H1 (cell line): ENCODE data around the gene FANK1. TPM values are rescaled to one million over a fixed set of nuclear protein-coding genes. Genes with fewer than 3 reads are reported as not detected.

Experiments used
- CTCF ChIA-PET: fragments of 300-600 bp; sonication (Branson Sonifier 250); formaldehyde crosslinking; loops from one replicate; lab custom pipeline; 2021; ENCODE audit not compliant: partially characterized antibody; lab: Charles Lee
- POLR2A ChIA-PET: fragments of 300-600 bp; sonication (Branson Sonifier 250); formaldehyde crosslinking; loops from one replicate; lab custom pipeline; 2021; ENCODE audit warnings: inconsistent platforms; ENCODE audit not compliant: partially characterized antibody; lab: Charles Lee
- DNase-seq, 2 experiments: peaks; one replicate each; pipeline versions ENCODE4 v3.0.0 to v3.0.0-alpha.2; 2010 to 2022; ENCODE audit warnings: low spot score in 2 of 2, low read depth in 1 of 2, mixed read lengths in 1 of 2
- FAIRE-seq: peaks from 2 replicates; lab custom pipeline; 2011; peaks lifted over from hg19 to GRCh38; lab: Jason Lieb, UNC
- H2AFZ ChIP-seq: 2 replicates; pipeline ENCODE4 v1.8.1; 2012; ENCODE audit warnings: low read length, inconsistent platforms
- H2AK5ac ChIP-seq: 2 replicates; pipeline ENCODE4 v1.6.1; 2013; ENCODE audit warnings: low read depth, low read length
- H2BK120ac ChIP-seq: replicated peaks from 2 replicates; pipeline ENCODE3; 2013; ENCODE audit warnings: low read depth, low read length, inconsistent platforms
- H2BK12ac ChIP-seq: 2 replicates; pipeline ENCODE4 v1.6.1; 2013; ENCODE audit warnings: low read depth, low read length
- H2BK15ac ChIP-seq: 2 replicates; pipeline ENCODE4 v1.6.1; 2013; ENCODE audit warnings: low read length
- H2BK20ac ChIP-seq: 2 replicates; pipeline ENCODE4 v1.6.1; 2013; ENCODE audit warnings: low read length
- H2BK5ac ChIP-seq: 2 replicates; pipeline ENCODE4 v1.6.1; 2013; ENCODE audit warnings: low read depth, low read length
- H3K14ac ChIP-seq: 2 replicates; pipeline ENCODE4 v1.6.1; 2013; ENCODE audit warnings: inconsistent platforms; ENCODE audit not compliant: insufficient read length
- H3K18ac ChIP-seq: 2 replicates; pipeline ENCODE4 v1.6.1; 2013; ENCODE audit warnings: low read length; ENCODE audit errors: extremely low read depth
- H3K23ac ChIP-seq: 2 replicates; pipeline ENCODE4 v1.6.1; 2013; ENCODE audit warnings: inconsistent platforms; ENCODE audit not compliant: insufficient read length
- H3K23me2 ChIP-seq: 2 replicates; pipeline ENCODE4 v1.6.1; 2013; ENCODE audit warnings: low read depth, low read length
- H3K27ac ChIP-seq: 2 replicates; pipeline ENCODE4 v1.6.1; 2011; ENCODE audit warnings: low read depth, low read length, inconsistent platforms
- H3K27me3 ChIP-seq, 4 experiments: replicated peaks in 1 of 4; 1 replicate in 1 of 4; 2 replicates in 3 of 4; pipeline versions ENCODE4 v1.6.1 to v1.8.1; 2011 to 2013; ENCODE audit warnings: low read length in 3 of 4, mild to moderate bottlenecking in 3 of 4, inconsistent platforms in 2 of 4, mixed read lengths in 2 of 4, moderate library complexity in 1 of 4; ENCODE audit not compliant: control insufficient read depth in 3 of 4, insufficient read depth in 3 of 4; ENCODE audit errors: extremely low read depth in 1 of 4
- H3K36me3 ChIP-seq, 4 experiments: 2 replicates each; pipeline versions ENCODE4 v1.6.1 to v1.8.1; 2011 to 2013; ENCODE audit warnings: mild to moderate bottlenecking in 4 of 4, low read length in 3 of 4, moderate library complexity in 2 of 4, control low read depth in 1 of 4, inconsistent platforms in 1 of 4; ENCODE audit not compliant: insufficient read depth in 4 of 4, control insufficient read depth in 2 of 4
- H3K4ac ChIP-seq: replicated peaks from 2 replicates; pipeline ENCODE3; 2013; ENCODE audit warnings: low read length, low read depth, mixed read lengths, inconsistent platforms; ENCODE audit not compliant: insufficient read length
- H3K4me1 ChIP-seq, 4 experiments: replicated peaks in 1 of 4; 1 replicate in 1 of 4; 2 replicates in 3 of 4; pipeline versions ENCODE4 v1.6.1 to v1.8.1; 2011 to 2013; ENCODE audit warnings: low read length in 3 of 4, inconsistent platforms in 2 of 4, mixed read lengths in 1 of 4; ENCODE audit not compliant: insufficient read depth in 4 of 4, control insufficient read depth in 3 of 4
- H3K4me2 ChIP-seq, 2 experiments: 2 replicates each; pipeline versions ENCODE4 v1.6.1 to v1.8.1; 2011 to 2013; ENCODE audit warnings: low read depth in 2 of 2, low read length in 2 of 2, control low read depth in 1 of 2, inconsistent platforms in 1 of 2, mild to moderate bottlenecking in 1 of 2; ENCODE audit not compliant: insufficient read depth in 1 of 2
- H3K4me3 ChIP-seq, 4 experiments: fragments of 200-600, 300-600 bp in 1 of 4; sonication (generic), shearing (Covaris generic), sonication (Bioruptor Twin) in 1 of 4; 2 replicates each; pipeline versions ENCODE4 v1.5.1 to v1.8.1; 2011 to 2016; ENCODE audit warnings: low read length in 4 of 4, low read depth in 3 of 4, control low read depth in 2 of 4, inconsistent platforms in 2 of 4, mild to moderate bottlenecking in 2 of 4, mixed read lengths in 1 of 4, moderate library complexity in 1 of 4; ENCODE audit not compliant: insufficient read depth in 2 of 4; ENCODE audit errors: extremely low read depth in 1 of 4
- H3K56ac ChIP-seq: replicated peaks from 2 replicates; pipeline ENCODE3; 2013; ENCODE audit warnings: low read depth, mild to moderate bottlenecking, mixed read lengths, low read length, inconsistent platforms; ENCODE audit not compliant: insufficient read length
- H3K79me1 ChIP-seq: 2 replicates; pipeline ENCODE4 v1.6.1; 2013; ENCODE audit warnings: low read depth, low read length, control low read depth
- H3K79me2 ChIP-seq, 2 experiments: 2 replicates each; pipeline versions ENCODE4 v1.6.1 to v1.8.1; 2012 to 2013; ENCODE audit warnings: low read length in 2 of 2, mild to moderate bottlenecking in 2 of 2, inconsistent platforms in 1 of 2; ENCODE audit not compliant: insufficient read depth in 2 of 2, control insufficient read depth in 1 of 2
- H3K9ac ChIP-seq, 4 experiments: replicated peaks in 1 of 4; 1 replicate in 1 of 4; 2 replicates in 3 of 4; pipeline versions ENCODE4 v1.6.1 to v1.8.1; 2011 to 2013; ENCODE audit warnings: low read depth in 3 of 4, low read length in 3 of 4, control low read depth in 2 of 4, mild to moderate bottlenecking in 2 of 4, moderate library complexity in 2 of 4, inconsistent platforms in 1 of 4; ENCODE audit errors: extremely low read depth in 1 of 4
- H3K9me3 ChIP-seq, 2 experiments: 2 replicates each; pipeline versions ENCODE4 v1.6.1 to v1.8.1; 2012 to 2013; ENCODE audit warnings: mild to moderate bottlenecking in 2 of 2, moderate library complexity in 2 of 2, control low read depth in 1 of 2, inconsistent platforms in 1 of 2, low read depth in 1 of 2, low read length in 1 of 2, mixed read lengths in 1 of 2; ENCODE audit not compliant: insufficient read depth in 2 of 2
- H4K20me1 ChIP-seq, 2 experiments: replicated peaks in 1 of 2; 2 replicates each; pipeline versions ENCODE3 to v1.8.1; 2011 to 2013; ENCODE audit warnings: inconsistent platforms in 2 of 2, low read length in 2 of 2, mild to moderate bottlenecking in 1 of 2; ENCODE audit not compliant: insufficient read depth in 2 of 2, control insufficient read depth in 1 of 2
- H4K5ac ChIP-seq: 2 replicates; pipeline ENCODE4 v1.6.1; 2013; ENCODE audit warnings: low read length, low read depth, mixed read lengths, inconsistent platforms; ENCODE audit not compliant: insufficient read length
- H4K8ac ChIP-seq: 2 replicates; pipeline ENCODE4 v1.8.0; 2013; ENCODE audit warnings: mild to moderate bottlenecking, moderate library complexity, low read length, inconsistent platforms; ENCODE audit not compliant: insufficient read depth; ENCODE audit errors: extremely low read depth
- H4K91ac ChIP-seq: replicated peaks from 2 replicates; pipeline ENCODE3; 2013; ENCODE audit warnings: low read length, mixed read lengths, inconsistent platforms; ENCODE audit not compliant: insufficient read length
- BRCA1 ChIP-seq: IDR thresholded peaks from 2 replicates; pipeline ENCODE4 v1.6.1; 2012; ENCODE audit warnings: low read depth, low read length, improper control_type of control experiment
- GABPA ChIP-seq: IDR thresholded peaks from 2 replicates; pipeline ENCODE4 v1.6.1; 2011; ENCODE audit warnings: mild to moderate bottlenecking, low read length, moderate library complexity, borderline replicate concordance; ENCODE audit not compliant: insufficient read depth
- GTF2F1 ChIP-seq: IDR thresholded peaks from 2 replicates; pipeline ENCODE4 v1.6.1; 2012; ENCODE audit warnings: low read depth, low read length, improper control_type of control experiment, borderline replicate concordance
- JUN ChIP-seq: IDR thresholded peaks from 2 replicates; pipeline ENCODE4 v1.6.1; 2011; ENCODE audit warnings: low read depth, mild to moderate bottlenecking, improper control_type of control experiment, low read length
- POLR2AphosphoS5 ChIP-seq: IDR thresholded peaks from 2 replicates; pipeline ENCODE4 v1.6.1; 2011; ENCODE audit warnings: low read depth, low read length
- TBP ChIP-seq: IDR thresholded peaks from 2 replicates; pipeline ENCODE4 v1.6.1; 2011; ENCODE audit warnings: low read depth, low read length, improper control_type of control experiment
- YY1 ChIP-seq: IDR thresholded peaks from 2 replicates; pipeline ENCODE4 v1.6.1; 2011; ENCODE audit warnings: low read depth, mild to moderate bottlenecking, low read length
- WGBS, 2 experiments: shearing (Covaris generic) in 1 of 2; methylation state at CpG; one replicate each; pipeline versions ENCODE4 v1.1.6 to v1.1.7; 2013 to 2015; ENCODE audit warnings: low lambda C conversion rate in 2 of 2, mixed read lengths in 2 of 2, inconsistent platforms in 1 of 2, low coverage in 1 of 2, missing lambda C conversion rate in 1 of 2; ENCODE audit not compliant: insufficient replicate concordance in 2 of 2, insufficient coverage in 1 of 2, insufficient read length in 1 of 2; ENCODE audit errors: extremely low coverage in 1 of 2, missing lambda C conversion rate in 1 of 2; 5-methylcytosine and 5-hydroxymethylcytosine counted together
- polyA plus RNA-seq, 7 experiments: library from polyadenylated mRNA; depleted of rRNA in 3 of 7; stranded (reverse) in 5 of 7; unstranded in 2 of 7; fragments of >200 nt in 5 of 7; fragments of 200-250 nt in 2 of 7; gene quantifications; 1 replicate in 5 of 7; 2 replicates in 1 of 7; 4 replicates in 1 of 7; pipeline versions ENCODE4 v1.2.1 to v1.2.3, GENCODE V29; 2011 to 2013; ENCODE audit warnings: missing spikeins in 2 of 7, mixed read lengths in 2 of 7
- total RNA-seq: library from RNA; stranded (reverse); fragmentation: NEBNext Ultra II Directional; extraction: Animal tissue kit (Norgen Biotek cat#: 25700); gene quantifications from 2 replicates; pipeline ENCODE4 v1.2.1, GENCODE V29; 2021
- TF ChIP-seq, protein P1 (sequence below): IDR thresholded peaks from 2 replicates; pipeline ENCODE4 v1.6.1; 2011; ENCODE audit warnings: low read length, improper control_type of control experiment

The FANK1 gene
- total and polyA plus RNA-seq, 2 of the 8 experiments (the other 6 are each of a cell fraction or from before 2014, with no cell fraction given), result 1.2 TPM; not detected in 1

DNA sequence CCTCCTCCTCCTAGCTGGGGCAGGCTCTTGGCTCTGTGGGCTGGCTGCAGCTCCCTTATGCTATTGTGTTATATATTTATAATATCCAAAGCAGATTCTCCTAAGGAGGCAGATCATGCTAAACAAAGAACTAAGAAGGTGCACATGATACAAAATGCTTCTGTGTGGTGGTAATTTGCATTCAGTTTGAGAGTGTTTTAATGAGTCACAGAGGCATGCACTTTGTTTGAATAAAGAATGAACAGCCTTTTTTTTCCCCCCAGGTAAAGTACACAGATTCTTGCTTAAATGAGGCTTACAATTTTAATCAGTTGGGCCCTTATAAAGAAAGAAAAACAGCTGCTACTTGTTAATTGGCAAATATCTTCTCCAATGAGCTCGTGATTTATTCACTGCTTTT lies 95.0 kb downstream of the FANK1 start:
- POLR2A ChIA-PET, result no interaction called here
- no peak overlapping the region for H3K56ac ChIP-seq

More for the DNA sequence above, 95.0 kb downstream of the FANK1 start:
- no peak overlapping the region for H3K18ac ChIP-seq
- 70% methylated on average over 1 of the region's 1 CpG; no CpG with 5 or more reads in 1 of the 2 experiments for WGBS, 2 experiments
- no peaks in the 10 kb centered on the region for H4K20me1 ChIP-seq
- no peaks in the 10 kb centered on the region for H3K27me3 ChIP-seq
- H4K91ac ChIP-seq, result no peak overlapping the region
- H3K36me3 ChIP-seq, result no peaks in the 10 kb centered on the region
- H3K23ac ChIP-seq, result no peak overlapping the region
- H3K9me3 ChIP-seq, result no peaks in the 10 kb centered on the region
- no peak overlapping the region for H3K9ac ChIP-seq
- H2BK12ac ChIP-seq, result no peak overlapping the region
- H3K4me1 ChIP-seq, result no peaks in the 10 kb centered on the region
- no peak overlapping the region for H2BK120ac ChIP-seq
- H4K5ac ChIP-seq, result no peak overlapping the region
- H4K8ac ChIP-seq, result no peak overlapping the region
- no peak for DNase-seq
- no peak overlapping the region for H2BK20ac ChIP-seq
- CTCF ChIA-PET, result interaction anchor here (1.0 to 3.5 kb wide), 2 partner anchors 10 to 13 kb away, joined by 3 to 21 read pairs; no protein-coding TSS in a partner anchor
- H3K4ac ChIP-seq, result no peak overlapping the region
- TF ChIP-seq JUN (no peak), GABPA (no peak), TBP (no peak), YY1 (no peak), POLR2AphosphoS5 (no peak), BRCA1 (no peak), GTF2F1 (no peak)
- TF ChIP-seq, protein P1, sequence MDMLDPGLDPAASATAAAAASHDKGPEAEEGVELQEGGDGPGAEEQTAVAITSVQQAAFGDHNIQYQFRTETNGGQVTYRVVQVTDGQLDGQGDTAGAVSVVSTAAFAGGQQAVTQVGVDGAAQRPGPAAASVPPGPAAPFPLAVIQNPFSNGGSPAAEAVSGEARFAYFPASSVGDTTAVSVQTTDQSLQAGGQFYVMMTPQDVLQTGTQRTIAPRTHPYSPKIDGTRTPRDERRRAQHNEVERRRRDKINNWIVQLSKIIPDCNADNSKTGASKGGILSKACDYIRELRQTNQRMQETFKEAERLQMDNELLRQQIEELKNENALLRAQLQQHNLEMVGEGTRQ, result no peak
- H3K79me2 ChIP-seq, result no peaks in the 10 kb centered on the region
- H3K4me3 ChIP-seq, result no peak overlapping the region
- H3K79me1 ChIP-seq, result no peaks in the 10 kb centered on the region
- no peak overlapping the region for H3K4me2 ChIP-seq
- FAIRE-seq, result no peak
- H3K23me2 ChIP-seq, result no peaks in the 10 kb centered on the region
- no peak overlapping the region for H3K27ac ChIP-seq
- H2AFZ ChIP-seq, result no peak overlapping the region
- no peak overlapping the region for H3K14ac ChIP-seq
- H2AK5ac ChIP-seq, result no peak overlapping the region
- no peak overlapping the region for H2BK15ac ChIP-seq
- H2BK5ac ChIP-seq, result no peak overlapping the region
